Measurements from ENCODE around the gene GABPB1. TPM values are rescaled to one million over a fixed set of nuclear protein-coding genes. Genes with fewer than 3 reads are reported as not detected.

GABPB1 gene
- total RNA-seq (2022; extraction: Qiagen RNA extraction; ENCODE audit: low read depth): 27.8 to 33.3 TPM (median 30.6 TPM) in 5 replicates

DNA sequence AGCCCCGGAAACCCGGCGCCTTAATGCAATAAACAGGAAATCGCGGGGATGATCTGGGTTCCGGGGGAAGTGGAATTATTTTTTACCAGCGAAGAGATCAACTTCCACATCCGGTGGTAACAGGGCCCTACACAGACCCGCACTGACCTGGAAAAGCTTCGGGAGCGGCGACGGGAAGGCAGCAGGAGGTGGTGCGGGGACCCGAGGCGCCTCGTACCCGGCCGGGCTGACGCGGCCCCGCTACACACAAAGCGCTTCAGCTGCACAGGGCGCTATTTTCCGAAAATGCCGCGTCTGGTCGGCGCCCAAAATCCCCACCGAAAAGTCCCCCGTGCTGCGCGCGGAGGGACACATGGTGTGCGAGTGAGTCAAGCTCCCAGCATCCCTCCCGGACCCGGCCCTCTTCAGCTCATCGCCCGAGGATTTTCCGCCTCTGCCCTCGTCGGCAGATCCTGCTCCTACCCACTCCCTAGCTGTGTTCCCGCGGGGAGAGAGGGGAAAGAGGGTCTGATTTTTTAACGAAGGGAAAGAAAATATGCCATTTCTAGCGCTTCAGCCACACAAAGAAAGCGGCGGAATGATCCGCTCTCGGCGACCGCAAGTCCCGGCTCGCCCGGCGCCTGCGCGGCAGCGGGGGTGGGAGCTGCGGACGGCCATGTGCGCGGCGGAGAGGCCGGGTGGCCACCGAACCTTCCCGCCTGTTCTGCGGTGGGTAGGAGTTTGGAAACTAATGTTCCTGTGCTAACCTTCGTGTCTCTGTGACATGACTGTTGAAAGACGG, at the start of gene GABPB1:
Gene GABPB1 (minus strand): TSS at position 361 of the 781 bp plus-strand sequence. CDS start 45,400 bp downstream, outside the sequence.

DNA sequence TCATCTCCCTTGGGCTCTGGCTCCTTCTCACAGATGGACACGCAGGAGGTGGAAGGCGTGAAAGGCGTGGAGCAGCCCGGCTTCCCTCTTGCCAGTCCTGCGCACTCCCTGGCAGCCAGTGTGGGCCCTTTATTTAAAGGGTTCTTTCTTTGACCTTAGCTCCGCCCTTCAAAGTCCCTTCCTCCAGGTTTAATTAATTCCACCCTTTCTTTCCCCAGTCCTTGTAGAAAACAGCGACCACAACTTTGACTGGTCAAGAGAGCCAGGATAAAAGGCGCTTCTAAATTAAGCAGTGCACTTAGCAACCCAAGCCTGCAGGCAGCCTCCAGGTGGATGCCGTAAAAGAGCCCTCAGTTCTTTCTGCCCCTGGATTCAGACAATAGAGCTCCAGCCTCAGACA, 89.4 kb downstream of the GABPB1 start, which contains the start of gene HDC:
Gene HDC (minus strand): TSS at position 107 of the 400 bp plus-strand sequence. CDS start 103 bp downstream, at position 4.

Other genes with a start within 250 kb of the GABPB1 start
- 0.67 to 1.5 TPM (median 0.84 TPM) in 5 replicates for gene ATP8B4, start 236.0 kb downstream of the GABPB1 start, total RNA-seq (2022; extraction: Qiagen RNA extraction; ENCODE audit: low read depth)
- 26.2 to 32.4 TPM (median 28.0 TPM) in 5 replicates for gene SLC27A2, start 173.0 kb downstream of the GABPB1 start, total RNA-seq (2022; extraction: Qiagen RNA extraction; ENCODE audit: low read depth)
- 0.07 to 0.16 TPM (median 0.10 TPM) in 3 of 5 replicates, not detected in the others for gene HDC, start 89.5 kb downstream of the GABPB1 start, total RNA-seq (2022; extraction: Qiagen RNA extraction; ENCODE audit: low read depth)
- gene USP8, start 69.2 kb upstream of the GABPB1 start, total RNA-seq (2022; extraction: Qiagen RNA extraction; ENCODE audit: low read depth): 38.4 to 52.1 TPM (median 41.3 TPM) in 5 replicates
- 0.43 TPM in 1 of 5 replicates, not detected in the others for gene USP50, start 191.5 kb upstream of the GABPB1 start, total RNA-seq (2022; extraction: Qiagen RNA extraction; ENCODE audit: low read depth)

Measured in A549 treated with CpdA at 1 μM for 4 hours (cell line).